ENCODE results near the gene TCF4.

Gene TCF4

DNA sequence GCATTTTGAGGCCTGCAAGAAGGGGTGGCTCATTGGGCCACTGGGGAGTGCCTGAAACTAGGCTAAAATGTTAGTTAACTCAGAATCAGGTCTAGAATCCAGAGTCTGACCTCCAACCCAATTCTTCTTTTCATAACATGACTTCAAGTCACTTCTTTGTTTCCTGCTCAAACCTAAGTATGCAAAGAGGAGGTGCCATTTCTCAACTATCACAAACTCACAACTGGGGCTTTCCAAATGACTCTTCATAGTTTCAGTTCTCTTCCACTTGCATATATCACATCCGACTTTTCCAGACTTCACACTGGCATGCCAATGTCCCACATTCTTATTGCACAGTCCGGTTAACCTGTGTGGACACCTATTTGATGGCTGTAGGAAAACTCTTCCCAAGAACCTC is 211.6 kb downstream of the TCF4 start:
- DNase-seq: no peak

DNA sequence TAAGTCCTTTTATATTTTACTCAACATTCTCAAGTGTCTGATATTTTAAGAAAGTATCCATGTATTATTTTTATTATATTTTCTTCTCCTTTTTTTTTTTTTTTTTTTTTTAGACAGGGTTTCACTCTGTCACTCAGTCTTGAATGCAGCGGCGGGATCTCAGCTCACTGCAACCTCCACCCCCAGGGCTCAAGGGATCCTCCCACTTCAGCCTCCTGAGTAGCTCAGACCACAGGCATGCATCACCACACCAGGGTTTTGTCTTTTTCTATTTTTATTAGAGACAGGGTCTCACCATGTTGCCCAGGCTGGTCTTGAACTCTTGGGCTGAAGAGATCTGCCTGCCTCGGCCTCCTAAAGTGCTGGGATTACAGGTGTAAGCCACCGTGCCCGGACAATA is 212.1 kb downstream of the TCF4 start:
- DNase-seq: no peak

DNA sequence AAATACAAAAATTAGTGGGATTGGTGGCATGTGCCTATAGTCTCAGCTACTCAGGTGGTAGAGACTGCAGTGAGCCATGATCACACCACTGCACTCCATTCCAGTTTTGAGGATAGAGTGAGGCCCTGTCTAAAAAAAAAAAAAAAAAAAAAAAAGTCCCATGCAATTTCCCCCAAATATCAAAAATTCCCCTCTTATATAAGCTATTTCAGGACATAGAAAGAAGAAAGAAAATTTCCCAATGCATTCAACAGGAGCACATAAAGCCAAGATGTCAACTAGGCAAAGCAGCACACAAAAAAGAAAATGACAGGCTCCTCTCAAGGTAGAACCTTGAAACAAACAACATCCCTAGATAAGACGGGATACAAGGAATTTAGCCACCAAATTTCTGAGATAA is 213.3 kb downstream of the TCF4 start:
- DNase-seq: no peak

DNA sequence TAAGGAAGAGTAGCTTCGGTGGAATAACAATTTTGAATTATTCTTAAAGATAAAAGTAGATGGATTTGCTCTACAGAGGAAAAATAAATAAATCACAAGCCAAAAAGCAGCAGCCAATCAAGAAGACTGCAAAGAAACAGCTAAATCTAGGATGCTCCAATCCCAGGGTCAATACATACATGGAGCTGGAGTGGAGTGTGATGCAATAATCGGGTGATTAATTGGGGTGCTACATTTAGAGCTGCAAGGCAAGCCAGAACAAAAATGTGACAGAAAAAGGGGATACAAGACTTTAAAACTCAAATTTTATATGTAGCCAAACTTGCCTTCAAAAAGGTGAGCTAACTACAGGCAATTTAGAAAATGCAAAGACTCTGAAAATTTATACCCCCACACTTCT is 215.8 kb downstream of the TCF4 start:
- DNase-seq: no peak

DNA sequence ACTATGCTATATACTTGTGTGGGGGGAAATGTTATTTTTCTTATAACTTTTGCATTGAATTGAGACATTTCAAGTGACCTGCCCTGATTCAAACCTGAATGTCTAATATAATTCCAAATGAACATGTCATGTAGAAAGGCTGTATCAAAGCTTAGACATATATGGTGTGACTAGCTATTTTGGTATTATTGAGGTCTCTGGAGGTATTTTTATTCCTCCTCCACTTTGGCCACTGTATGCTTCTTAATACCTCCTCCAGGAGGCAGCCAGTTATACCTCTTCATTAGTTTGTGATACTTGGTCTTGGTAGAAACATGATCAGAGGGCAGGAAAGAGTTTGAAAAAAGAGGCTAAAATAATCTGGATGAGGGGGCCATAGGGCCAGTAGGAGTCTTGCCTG is 217.1 kb downstream of the TCF4 start:
- DNase-seq: no peak

DNA sequence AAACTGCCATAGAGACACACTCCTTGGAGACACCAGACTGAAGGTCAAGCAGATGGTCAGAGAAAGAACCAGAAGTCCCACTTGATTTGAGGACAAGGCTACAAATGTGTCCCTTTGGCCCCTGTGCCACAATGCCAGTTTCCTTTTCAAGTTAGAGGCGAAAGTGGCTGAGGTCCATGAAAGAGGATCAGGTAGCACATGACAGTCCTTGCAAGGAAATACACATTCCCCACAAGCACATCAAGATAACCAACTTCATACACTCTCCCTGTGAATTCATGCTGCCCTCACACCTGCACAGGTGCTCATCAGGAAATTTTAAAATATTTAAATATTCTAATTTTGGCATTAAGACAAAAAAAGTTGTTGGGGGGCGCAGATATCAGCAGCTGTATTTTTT is 218.6 kb downstream of the TCF4 start:
- no peak for DNase-seq

DNA sequence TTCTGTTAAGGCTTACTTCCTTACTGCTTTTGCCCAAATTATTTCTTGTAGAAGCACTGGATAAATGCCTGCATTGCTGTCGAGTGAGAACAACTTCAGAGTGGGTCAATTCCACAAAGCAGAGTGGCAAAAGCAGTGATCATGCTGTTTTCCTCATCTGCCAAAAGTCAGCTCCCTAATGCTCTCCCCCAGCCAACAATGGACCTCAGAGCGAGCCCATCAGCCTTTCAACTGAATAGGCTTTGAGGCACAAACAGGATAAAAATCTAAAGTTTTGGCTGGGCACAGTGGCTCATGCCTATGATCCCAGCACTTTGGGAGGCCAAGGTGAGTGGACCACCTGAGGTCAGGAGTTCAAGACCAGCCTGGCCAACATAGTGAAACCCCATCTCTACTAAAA is 222.7 kb downstream of the TCF4 start:
- DNase-seq: no peak

DNA sequence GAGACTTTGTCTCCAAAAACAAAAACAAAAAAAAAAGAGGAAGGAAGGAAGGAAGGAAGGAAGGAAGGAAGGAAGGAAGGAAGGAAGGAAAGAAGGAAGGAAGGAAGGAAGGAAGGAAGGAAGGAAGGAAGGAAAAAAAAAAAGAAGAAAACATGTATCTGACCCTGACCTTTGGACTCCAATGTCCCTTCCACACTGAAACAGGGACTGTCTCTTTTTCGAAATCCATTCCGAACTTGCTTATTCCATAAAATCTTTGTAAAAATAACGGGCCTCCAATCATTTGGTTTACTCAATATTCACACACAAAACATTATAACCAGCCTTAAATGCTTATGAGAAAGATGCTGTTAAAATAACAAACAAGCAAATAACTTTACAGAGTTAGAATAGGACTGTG is 225.7 kb downstream of the TCF4 start:
- DNase-seq: no peak

DNA sequence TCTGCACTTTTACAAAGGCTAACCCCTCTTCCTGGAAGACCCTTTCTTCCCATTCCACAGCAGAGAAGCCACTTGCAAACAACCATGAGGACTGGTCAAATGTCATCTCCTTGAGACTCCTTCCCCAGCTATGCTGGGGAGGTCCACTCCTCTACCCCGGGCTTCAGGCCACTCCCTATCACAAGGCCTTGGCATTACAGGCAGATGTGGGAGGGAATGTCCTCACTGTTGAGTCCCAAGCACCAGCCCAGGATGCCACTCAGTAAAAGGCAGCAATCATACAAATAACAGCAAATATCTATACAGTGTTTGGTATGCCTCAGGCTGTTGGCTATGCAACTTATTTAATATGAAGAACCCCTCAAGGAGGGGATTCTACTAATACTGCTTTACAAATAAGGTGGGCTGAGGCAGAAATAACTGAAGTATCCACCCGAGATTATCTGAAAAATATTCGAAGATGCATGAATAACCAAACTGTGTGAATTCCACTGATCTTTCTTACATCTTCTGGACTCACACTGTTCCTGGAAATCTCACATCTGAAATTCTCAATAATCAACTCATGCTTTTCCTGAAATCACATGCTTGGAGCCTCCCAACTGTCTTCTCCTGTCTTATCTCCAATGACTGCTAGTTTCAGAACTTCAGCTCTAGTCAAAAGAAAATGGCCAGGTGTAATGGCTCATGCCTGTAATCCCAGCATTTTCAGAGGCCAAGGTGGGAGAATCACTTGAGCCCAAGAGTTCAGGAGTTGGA is 226.3 kb downstream of the TCF4 start:
- DNase-seq: no peak

DNA sequence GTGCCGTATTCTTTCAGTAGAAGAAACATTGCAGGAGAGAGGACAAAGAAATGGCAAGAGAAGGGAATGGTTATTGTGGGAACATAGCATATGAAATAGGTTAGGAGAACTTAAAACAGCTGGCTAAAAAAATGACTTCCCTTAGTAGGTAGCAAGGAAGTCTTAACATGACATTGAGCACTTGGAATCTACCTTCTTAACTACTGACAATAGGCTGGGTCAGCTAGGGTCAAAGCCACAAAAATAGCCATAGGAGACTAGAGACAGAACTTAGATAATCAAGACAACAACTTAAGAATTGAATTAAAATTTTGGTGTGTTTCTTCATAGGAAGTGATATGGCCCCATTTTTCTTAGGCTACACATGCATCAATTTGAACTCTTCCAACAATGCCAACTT is 227.9 kb downstream of the TCF4 start:
- no peak for DNase-seq

DNA sequence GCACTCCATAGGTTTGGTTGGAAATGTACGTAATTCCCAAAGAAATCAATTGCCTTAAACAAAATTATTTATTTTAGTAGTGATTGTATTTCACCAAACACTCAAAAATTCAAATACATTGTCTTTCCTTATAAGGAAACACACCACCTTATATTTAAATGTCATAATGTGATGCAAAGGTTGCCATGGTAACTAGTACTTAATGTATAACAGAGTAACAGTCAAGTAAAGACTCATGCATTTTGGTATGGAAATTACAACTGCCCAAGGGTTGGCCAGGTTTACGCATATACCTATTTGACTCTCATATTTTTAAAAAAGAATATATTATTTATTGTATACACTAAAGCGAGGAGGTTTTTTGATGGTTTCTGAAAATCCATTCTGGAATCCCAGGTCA is 231.2 kb downstream of the TCF4 start:
- DNase-seq: no peak

DNA sequence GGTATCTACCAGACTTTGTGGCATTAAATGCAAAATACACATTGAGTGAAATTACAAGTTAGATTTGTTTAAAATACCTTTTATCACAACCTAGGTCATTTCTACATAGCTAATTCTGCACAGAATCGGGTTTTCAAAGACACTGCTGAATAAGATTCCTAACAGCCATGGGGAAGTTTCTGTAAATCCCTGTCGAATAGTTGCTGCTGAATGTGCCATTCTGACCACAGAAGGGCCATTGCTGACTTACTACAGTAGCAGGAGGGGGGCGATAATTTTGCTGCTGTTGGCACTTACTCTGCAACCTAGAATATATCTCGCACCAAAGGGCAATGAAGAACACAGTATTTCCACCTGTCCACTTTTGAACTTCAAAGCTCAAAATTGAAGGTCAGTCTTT is 232.8 kb downstream of the TCF4 start:
- DNase-seq: no peak

DNA sequence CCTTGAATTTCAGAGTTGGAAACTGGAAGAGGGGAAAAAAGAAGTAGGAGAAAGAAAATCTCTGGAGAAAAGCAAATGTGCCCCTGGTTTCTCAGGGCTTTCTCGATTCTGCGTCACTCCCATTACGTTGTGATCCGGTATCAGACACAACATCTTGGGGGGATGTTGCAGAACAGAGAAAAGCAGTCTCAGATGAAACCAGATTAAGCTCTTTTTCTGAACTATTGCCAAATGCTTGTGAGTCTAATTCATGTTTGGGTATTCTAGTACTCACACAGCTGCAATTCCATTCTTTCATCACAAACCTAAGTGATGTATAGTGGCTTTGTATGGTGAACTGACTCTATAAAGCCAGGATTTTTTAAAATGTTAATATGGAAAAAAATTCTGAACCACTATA is 233.2 kb downstream of the TCF4 start:
- DNase-seq: no peak

DNA sequence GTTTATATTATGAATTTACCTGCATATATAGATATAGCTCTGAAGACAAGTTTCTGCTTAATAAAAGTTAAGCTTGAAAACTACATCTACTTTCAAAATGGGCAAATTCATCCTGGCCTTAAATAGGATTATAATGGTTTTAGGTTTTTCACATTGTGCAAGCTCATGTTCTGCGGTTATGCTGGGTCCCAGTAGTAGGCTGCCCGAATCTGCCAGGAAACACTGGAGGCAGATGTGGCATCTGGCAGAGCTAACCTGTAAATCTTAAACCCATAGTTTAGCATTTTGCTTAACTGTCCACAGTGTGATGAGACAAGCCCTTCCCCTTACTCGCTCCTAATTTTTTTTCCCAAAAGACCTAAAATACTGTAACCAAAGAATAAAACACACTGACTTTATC is 234.2 kb downstream of the TCF4 start:
- no peak for DNase-seq

DNA sequence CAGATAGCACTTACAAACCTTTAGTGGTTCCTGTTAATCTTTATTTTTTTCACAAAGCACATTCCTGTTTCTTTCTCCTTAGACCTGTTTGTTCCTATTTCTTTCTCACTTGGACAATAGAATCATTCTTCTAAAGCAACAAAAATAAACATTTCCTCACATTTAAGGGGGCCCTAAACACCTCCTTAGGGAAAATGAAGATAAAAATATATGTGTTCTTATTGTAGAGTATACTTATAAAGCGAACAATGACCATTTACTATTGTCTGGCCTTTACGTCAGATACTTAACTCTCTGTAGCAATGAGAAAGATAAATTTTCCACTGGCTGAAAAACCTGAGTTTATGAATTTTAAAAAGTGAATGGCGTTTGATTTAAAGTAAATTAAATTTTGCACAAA is 234.6 kb downstream of the TCF4 start:
- DNase-seq: no peak

DNA sequence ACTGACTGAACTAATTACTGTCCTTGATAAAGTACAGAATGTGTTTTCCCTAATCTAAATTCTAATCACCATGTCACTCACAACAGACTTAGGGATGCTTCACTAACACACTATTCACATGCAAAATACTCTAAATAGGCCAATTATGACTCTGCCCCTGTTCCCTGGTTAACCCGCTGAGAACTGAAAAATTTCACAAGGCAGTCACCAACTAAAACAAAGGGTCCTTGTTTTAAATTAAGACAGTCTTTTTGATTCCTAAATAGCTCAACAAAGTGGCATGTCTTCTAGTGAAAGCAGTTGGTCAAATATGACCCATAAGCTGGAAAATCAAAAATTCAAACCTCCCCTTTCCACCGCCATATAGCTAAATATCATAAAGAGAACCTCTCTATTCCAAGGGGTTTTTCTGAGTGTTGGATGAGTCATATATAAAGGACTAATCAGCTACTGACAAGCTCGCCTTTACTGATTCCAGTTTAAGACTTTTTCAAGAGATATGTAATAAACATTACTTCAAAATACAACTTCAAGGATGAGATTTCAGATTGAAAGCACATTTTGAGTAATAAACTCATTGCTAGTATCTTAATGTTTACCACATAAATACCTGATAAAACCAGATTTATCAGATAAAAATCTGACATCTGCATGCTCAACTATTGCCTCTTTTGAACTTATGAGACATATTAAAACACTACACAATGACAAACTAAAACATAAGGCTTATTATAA is 235.8 kb downstream of the TCF4 start:
- DNase-seq: no peak

DNA sequence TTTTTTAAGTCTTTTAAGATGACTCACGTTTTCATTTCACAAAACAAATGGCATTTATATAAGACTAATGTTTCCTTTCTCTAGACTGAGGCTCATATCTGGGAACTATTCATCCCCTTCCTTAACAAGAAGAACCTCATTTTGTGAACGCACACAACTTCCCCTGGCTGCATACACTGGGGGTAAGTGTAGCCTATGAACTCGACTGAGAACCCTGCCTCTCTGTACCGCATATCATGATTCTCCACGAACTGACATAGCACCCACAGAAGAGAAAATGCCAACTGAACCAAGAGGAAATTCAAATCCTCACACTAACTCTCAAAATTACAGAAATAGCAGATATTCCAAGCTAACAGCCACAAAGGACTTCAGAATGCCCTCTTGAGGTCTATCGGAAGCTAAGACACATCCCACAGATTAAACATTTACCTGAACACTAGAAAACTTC is 236.7 kb downstream of the TCF4 start:
- DNase-seq: no peak

DNA sequence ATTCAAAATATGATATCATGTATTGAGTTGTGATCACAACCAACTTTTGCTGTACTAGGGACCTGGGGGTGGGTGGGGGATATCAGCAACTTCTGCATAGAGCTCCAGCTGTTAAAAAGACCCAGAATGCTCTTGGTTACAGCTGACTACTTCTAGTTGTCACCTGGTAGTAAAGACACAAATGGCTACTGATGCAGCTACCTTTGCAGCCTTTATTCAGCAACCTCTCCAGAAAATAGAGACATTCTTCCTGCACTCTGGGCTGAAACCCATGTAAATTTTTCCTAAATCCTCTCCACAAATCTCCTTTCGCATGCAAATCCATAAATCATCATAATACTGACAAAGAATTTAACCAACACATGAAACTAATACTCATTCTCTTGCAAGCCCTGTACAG is 238.3 kb downstream of the TCF4 start:
- no peak for DNase-seq

DNA sequence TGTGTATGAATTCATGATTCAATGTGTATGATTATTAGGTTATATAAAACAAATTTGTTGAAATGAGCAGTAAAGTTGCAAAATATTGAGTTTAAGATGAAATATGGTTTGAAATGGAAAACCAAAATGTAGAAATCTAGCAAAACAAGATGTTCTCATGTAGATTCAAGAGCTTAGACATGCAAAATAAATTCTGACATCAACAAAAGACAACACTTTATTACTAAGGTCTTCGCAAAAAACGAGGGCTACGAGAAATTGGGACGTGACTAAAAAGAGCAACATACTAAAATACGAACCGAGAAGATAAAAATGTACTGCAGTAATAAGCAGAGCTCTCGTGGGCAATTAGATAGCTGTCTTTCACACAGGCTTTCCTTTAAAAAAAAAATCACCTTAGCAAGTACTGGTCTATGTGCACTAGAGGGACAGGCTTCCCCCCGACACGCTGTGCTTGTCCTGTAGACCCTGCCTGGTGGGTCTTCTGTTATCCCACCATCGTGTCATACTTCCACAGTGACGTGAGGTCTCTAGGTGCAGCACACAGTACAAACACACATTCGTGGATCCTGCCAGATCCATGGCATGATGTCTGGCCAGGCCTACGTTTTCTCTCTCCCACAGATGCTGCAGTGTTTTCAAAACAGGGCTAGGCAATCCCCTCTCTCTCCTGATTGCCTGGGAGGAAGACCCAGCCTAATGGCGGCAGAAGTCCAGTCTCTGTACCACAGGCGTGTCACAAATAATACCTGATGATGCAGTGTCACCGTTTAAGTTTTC is 240.8 kb downstream of the TCF4 start:
- DNase-seq: no peak

DNA sequence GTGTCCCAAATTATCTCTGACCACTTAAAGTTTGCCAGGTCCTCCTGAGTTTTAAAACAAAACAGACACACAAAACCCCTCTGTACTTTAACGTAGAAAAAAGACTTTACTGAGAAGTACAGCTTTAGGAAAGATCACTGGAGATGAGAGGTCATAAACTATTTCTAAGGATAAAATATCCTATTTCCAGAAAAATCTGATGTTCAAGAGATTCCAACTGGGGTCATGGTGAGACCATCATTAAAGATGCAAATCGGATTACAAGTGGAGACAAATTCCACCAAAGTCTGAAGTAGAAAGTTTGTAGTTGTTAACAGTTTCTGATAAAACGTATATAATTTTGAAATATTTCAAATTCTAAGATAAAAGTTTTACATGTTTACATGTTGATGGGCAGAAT is 241.6 kb downstream of the TCF4 start:
- DNase-seq: no peak

DNA sequence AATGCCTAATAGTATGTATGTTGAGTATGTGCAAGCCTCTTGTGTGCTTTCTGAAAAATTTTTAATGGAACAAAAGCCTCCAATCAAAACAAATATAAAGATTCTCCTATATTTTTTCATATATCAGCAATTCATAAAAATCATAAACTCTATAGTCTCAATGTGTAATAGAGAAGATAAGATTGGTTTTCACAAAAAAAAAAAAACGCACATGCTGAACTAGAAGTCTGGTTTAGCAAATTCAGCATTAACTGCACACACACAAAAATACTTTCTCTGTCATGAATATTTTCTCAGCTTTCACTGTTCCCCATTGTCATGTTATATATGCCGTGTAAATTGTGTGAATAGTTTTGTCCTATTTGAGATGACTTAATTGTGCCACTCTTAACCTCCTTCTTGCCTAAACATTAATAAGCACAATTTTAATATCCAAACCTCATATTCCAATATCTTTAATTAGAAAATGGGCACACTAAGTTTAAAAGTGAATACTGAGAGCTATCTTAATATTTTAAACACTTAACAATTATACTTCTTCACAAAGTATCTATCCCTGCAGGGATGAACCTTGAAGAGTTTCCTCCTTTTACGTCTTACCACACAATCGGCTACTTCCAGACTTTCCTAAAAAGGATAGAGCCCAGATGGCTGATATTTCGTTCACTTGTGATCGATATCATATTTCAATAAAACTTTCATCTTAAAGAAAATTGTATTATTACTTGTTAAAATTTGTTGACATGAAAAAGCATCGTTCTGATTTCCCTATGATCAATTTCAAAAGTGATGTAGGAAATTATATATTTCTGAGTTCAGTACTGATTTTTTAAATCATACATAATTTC is 242.7 kb downstream of the TCF4 start:
- no peak for DNase-seq

DNA sequence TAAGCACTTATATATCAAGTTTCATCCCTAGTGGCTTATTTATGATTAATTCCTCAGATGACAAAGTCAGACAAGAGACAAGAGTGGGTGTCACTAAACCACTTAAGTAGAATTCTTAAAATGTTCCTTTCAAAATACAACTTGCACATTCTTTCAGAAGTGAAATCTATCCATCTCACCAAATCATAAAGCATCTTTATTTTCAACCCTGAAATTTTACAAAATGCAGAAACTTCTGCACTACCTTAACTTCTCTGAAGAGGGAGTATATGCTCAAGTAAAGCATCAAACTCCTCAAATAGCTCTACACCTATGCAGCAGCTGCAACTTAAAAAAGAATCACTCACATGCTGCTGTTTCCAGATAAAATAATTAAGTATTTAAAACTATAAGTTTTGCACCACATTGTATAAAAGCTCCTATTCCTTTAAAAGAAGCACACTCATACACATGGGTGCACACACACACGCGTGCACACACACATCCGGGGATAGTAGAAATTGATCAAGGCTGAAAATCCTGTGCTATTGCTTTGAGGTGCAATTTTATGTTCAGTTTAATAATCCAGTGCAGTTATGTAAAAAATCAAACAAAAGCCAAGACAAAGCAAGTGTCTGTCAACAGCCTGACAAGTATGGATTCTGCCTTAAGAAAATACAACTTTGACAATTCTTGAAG is 244.5 kb downstream of the TCF4 start:
- no peak for DNase-seq
